Pulmonary artery endothelial cell (primary cell): Measurements from ENCODE around the gene ADCY9. TPM values are rescaled to one million over a fixed set of nuclear protein-coding genes. Genes with fewer than 3 reads are reported as not detected.
"Not testable (repeated sequence)": the region's sequence is repeated elsewhere in the genome, so short reads cannot be mapped to it uniquely, and the experiment has no call there.

Source experiments
- DNase-seq: peaks from one replicate; pipeline ENCODE4 v3.0.0-alpha.2; 2011; ENCODE audit warnings: low read depth, low spot score
- total RNA-seq: library from RNA; depleted of rRNA; stranded (reverse); fragments of >200 nt; gene quantifications from 2 replicates; pipeline ENCODE4 v1.2.3, GENCODE V29; 2014

Gene ADCY9
- total RNA-seq, 1 donor from 2014 or later = 6.3 TPM

DNA sequence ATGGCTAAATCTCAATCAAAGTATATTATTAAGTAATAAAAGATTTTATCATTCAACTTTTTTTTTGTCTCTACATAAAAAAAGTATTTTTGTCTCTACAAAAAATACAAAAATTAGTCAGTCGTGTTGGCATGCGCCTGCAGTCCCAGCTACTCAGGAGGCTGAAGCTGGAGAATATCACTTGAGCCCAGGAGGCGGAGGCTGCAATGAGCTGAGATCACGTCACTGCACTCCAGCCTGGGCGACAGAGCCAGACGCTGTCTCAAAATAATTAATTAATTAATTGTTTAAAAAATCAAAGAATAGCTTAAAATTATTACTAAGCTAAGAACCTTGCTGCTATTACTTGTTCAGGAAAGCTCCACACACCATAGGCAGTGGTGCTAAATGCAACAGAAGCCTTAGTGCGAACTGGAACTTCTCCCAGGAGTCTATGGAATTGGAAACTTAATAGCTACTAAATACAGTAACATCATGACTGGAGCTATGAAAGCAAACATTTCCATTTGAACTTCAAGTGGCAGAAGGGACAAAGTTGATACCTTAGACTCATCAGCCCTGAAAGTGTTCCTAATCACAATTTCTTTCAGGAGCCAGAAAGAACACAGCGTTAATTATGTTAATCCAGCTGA is 22.6 kb downstream of the ADCY9 start:
- DNase-seq = no peak

DNA sequence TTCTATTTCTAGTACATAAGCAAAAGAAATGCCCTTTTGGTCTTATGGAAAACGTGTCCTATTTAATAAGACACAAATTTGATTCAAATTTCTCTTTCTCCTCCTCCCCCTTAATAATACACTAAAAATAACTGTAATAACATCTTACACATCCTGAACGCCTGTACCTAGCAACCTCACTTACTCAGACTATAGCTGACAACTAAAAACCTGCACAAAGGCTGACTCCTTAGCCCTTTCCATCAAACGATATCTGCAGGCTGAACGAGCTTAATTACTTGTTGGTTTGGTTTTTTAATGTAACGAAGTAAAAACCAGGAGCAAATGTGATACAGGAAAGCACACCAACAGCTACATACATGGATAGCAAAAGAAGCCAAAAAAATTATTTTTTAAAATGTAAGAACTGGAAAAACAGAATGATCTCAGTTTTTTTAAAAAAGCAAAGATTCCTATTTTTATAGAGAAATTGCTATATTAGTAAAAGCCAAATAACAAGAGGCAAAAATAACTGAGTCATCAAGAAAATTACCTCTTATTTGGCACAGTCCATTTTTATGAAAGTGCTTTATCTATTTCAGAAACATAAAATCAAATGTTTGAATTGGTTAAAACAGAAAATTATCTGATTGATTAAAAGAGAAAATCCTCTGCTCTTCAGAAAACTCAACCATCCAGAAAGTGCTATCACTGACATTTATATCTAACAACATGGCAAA is 23.5 kb downstream of the ADCY9 start:
- DNase-seq = no peak

DNA sequence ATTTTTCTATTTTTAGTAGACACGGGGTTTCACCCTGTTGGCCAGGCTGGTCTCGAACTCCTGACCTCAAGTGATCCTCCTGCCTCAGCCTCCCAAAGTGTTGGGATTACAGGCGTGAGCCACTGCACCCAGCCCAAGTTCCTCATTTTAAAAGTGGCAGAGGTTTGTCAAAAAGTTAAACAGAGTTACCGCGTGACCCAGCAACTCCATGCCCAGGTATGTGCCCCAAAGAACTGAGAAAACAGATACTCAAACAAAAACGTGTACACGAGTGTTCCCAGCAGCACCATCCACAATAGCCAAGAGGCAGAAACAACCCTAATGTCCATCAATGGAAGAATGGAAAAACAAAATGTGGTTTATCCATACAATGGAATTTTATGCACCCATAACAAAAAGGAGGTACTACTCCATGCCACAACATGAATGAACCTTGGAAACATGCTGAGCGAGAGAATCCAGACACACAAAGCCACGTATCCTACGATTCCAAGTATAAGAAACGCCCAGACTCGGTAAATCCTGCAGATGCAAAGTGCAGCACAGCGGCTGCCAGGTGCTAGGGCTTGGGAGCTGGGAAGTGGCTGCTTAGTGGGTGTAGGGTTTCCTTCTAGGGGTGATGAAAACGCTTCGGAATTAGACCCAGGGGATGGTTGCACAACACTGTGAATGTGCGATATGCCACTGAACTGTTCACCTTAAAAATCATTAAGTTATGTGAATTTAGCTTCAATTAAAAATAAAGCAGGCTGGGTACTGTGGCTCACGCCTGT is 24.8 kb downstream of the ADCY9 start:
- DNase-seq = no peak

DNA sequence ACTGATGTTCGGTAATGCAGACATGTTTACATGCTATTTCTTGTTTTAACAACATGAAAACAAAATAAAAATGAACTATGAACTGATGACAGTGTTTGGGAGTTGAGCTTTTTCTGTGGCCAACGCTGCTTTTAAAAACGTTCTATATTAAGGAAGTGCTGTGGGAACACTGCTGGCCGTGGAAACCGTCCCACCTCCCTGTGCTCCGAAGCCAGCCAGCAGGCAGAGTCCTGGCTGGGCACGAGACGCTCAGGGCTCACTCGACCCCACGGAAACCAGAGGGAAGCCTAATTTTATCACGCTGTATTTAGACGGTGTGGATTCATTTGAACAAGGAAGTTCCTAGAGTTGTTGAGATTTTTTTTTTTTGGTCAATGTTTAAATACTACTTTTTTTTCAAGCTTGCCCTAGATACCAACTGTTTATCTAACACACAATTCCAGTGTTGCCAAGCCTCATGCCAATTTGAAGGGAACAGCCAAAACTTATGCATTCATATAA is 25.8 kb downstream of the ADCY9 start:
- DNase-seq = no peak

DNA sequence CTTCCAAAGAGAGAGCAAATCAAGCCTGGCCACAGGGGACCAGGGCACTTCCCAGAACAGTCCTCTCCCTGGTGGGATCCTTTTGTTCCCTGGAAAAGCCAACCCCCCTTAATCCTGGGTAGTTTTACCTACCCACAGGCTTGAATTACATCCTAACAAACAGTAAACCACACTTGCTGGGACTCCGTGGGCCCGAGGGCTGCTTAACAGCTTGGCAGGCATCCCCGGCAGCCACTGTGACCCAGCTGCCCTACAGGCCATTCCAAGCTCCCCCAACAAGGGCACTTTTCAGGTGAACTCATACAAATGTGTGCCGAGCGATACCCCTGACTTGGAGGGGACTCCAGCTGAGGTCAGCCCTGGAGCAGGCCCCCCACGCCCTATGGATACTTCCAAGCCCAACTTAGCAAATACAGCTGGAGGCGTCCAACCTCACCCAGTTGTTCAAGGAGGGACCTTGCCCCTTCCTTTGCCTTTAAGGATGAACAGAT is 26.4 kb downstream of the ADCY9 start:
- no peak for DNase-seq

DNA sequence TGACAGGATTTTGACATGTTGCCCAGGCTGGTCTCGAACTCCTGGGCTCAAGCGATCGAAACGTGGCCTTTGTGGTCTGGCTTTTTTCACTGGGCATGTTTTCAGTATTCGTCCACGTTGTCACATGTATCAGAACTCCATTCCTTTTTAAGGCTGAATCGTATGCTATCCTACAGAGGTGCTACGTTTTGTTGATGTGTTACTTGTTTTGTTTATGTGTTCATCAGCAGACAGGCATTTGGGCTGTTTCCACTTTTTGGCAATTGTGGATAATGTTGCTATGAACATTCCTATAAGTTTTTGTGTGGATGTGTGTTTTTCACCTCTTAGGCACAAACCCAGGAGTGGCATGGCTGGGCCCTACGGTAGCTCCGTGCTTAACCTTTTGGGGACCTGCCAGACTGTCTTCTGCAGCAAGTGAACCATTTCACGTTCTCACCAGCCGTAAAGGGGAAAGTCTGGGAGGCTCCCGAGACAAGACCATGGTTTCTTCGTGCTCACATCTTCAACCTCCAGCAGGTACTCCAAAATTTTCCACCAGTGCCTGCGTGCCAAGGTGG is 26.9 kb downstream of the ADCY9 start:
- no peak for DNase-seq

DNA sequence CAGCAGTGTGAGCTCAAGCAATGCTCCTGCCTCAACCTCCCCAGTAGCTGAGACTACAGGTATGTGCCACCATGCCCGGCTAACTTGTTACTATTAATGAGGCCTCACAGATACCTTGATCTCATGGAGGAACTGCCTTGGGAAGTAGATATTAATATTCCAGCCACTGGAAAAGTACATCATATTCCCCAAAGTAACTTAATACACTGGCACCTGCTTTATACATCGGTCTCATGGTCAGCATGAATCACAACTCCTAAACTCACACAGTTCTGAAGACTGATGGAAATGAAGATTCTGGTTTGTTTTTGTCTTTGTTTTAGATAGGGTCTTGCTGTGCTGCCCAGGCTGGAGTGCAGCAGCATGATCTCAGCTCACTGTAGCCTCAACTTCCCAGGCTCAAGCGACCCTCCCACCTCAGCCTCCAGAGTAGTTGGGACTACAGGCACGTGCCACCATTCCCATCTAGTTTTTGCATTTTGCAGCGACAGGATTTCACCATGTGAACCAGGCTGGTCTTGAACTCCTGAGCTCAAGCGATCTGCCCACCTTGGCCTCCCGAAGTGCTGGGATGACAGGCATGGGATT is 28.2 kb downstream of the ADCY9 start:
- no peak for DNase-seq

DNA sequence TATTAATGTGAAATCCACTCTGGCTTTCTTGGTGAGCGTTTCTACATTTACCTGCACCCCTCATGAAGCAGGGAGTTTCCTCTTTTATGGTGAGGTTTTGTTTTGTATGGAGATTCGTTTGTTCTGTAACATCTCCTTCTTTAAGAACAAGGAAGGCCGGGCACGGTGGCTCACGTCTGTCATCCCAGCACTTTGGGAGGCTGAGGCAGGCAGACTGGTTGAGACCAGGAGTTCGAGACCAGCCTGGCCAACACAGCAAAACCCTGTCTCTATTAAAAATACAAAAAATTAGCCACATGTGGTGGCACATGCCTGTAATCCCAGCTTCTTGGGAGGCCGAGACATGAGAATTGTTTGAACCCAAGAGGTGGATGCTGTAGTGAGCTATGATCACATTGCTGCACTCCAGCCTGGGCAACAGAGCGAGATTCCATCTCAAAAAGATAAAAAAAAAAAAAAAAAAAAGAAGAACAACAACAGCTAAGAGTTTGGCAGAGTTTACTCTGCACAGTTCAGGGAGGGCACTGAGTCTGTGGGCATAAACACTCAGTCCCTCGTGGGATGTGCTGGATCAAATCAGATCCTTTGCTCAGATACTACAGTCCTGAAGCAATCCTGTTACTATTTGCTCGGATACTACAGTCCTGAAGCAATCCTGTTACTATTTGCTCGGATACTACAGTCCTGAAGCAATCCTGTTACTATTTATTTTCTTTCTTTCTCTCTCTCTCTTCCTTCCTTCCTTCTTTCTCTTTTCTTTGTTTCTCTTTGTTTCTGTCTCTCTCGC is 28.9 kb downstream of the ADCY9 start:
- DNase-seq = no peak

DNA sequence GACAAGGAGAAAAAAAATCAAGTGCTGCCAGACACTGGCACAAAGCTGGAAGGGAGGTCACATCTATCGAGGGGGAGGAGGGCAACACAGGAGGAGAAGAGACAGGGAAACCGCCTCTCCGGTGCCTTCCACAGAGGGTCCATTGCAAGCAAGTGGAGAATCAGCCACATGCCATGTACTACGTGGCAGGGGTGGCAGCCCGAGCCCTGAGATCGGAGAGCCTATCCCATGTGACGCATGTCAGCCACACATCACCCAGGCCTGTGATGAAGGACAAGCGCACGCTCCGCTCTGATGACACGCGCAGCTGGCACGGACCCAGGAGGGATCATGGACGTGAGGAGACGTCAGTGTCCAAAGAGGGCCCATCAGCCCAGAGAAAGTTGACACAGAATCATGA is 30.1 kb downstream of the ADCY9 start:
- DNase-seq = no peak

DNA sequence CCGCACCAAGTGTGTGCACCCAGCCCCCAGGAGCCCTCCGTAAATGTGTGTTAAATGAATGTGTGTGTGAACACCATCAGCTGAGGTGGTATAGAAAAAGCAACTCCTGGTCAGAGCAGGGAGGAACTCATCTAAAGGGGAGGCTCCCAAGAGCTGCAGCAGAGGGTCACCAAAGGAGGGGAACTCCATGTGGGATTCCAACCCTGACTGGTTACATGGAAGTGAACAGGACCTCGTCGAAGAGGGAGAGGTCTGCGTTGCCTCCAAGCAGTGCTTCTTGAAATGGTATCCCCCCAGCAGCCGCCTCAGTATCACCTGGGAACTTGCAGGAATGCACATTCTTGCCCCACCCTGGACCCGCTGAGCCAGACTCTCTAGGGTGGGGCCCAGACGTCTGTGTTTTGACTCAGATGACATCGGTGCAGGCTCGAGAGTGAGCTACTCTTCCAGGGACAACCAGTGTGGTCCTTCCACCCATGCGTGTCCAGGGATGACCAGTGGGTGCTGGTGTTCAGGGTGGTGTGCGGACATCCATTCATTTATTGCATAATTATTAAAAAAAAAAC is 30.8 kb downstream of the ADCY9 start:
- no peak for DNase-seq

DNA sequence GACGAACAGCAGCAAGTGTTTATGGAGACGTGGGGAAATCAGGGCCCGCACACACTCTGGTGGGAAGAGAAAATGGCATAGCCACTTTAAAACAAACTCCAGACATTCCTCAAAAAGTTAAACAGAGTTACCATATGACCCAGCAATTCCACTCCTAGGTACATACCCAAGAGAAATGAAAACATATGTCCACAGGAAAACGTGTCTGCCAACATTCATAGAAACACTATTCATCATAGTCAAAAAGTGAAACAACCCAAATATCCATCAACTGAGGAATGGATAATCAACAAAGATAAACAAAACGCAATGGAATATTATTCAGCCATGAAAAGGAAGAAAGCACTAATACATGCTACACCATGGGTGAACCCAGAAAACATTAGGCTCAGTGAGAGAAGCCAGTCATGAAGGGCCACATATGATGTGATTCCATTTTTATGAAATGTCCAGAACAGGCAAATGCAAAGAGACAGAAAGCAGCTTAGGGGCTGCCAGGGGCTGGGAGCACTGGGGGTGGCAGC is 32.8 kb downstream of the ADCY9 start:
- DNase-seq = no peak

DNA sequence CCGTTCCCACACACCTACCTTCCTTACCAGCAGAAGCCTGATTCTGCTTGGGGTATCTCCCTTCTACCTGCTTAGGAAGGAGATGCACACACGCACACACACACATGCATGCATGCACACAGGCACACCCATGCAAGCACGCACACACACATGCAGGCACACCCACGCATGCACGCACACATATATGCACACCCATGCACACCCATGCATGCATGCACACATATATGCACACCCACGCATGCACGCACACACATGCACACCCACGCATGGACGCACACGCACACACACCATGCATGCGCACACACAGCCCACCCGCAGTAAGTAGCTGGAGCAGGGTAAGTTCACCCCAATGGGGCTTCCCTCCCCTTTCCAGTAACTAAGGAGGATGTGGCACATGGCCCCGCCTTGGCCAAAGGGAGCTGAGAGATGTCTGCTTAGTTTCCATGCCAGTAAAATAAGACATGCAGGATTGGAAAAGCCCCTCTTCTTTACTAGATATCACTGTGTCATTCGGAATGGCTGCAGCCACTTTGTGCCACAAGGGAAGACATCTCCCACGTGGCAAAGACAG is 33.7 kb downstream of the ADCY9 start:
- no peak for DNase-seq

DNA sequence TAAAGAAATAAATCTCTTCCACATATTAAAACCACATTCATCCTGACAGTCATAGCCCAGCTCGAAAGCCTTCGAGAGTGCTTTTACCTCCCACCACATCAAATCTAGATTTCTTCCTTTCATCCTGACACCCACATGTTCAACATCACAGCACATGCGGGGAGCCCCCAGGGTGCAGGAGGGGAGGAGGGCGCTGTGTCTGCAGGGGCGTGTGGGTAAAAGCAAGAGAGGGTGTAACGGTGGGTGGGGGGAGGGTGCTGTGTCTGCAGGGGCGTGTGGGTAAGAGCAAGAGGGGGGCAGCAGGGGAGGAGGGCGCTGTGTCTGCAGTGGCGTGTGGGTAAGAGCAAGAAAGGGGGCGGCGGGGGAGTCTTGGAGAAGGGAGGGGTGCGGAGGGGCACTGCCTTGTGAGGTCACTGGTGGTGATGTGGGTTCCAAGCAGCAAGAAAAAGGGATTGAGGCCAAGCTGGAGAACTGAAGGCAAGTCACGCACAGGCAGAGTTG is 34.7 kb downstream of the ADCY9 start:
- no peak for DNase-seq

DNA sequence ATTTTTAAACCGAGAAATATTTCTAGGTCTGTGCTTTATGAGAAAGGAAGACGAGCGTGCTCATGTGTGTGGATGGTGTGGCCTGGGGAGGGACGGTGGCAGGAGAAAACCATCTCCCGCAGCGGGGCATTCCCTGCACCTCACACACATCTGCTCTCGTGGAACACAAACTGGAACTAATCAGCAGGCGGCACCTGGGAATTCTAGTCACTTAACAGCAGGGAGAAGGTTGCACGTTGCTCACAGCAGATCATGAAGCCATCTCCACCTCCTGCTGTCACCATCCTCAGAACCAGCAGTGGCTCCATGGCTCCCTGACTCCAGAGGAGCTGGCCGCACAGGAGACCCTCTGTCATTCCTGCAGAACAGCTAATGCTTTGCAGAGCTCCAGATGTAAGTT is 35.2 kb downstream of the ADCY9 start:
- DNase-seq = no peak

DNA sequence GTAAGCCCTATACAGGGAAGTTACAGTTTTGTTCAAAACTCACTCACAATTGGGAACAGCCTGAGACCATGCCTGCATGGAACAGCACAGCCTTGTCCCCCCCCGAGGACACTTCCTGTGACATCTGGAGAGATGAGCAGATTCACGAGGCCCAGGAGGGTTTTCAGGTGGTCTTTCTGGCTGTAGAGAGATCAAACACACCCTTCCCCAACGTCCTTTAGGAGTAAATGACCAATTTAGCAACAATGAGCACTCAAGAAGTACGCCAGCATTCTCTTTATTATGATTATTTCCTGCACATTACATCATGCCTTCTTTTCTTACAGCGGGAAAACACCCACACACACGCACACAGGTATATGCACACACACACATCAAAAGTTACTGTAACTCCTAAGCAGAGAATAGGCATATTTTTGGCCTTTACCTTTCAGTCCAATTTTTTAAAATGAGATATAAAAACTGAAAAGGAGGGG is 39.0 kb downstream of the ADCY9 start:
- DNase-seq = no peak

DNA sequence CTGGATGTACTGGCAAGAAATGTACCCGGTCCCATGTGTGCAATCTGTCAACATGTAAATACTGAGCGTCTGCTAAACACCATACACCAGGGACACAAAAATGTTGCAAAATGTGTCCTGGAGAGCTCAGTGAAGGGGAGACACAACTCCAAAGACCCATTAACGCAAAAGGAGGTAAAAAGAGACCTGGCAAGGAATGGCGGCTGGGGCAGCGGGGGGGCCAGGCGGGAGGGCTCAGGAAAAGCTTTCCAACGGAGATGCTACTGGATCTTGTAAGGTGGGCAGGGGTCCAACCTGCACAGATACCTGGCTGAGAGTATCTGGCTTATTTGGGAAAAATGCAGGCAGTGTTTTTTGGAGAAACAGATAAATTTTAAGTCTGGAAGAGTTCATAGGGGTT is 40.7 kb downstream of the ADCY9 start:
- no peak for DNase-seq

DNA sequence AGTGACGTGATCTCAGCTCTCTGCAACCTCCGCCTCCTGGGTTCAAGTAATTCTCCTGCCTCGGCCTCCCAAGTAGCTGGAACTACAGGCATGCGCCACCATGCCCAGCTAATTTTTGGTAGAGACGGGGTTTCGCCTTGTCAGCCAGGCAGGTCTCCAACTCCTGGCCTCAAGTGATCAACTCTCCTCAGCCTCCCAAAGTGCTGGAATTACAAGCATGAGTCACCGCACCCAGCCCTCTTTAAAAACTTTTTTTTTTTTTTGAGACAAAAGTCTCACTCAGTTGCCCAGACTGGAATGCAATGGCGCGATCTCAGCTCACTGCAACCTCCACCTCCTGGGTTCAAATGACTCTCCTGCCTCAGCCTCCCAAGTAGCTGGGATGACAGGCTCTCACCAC is 43.1 kb downstream of the ADCY9 start:
- not testable (repeated sequence) for DNase-seq

DNA sequence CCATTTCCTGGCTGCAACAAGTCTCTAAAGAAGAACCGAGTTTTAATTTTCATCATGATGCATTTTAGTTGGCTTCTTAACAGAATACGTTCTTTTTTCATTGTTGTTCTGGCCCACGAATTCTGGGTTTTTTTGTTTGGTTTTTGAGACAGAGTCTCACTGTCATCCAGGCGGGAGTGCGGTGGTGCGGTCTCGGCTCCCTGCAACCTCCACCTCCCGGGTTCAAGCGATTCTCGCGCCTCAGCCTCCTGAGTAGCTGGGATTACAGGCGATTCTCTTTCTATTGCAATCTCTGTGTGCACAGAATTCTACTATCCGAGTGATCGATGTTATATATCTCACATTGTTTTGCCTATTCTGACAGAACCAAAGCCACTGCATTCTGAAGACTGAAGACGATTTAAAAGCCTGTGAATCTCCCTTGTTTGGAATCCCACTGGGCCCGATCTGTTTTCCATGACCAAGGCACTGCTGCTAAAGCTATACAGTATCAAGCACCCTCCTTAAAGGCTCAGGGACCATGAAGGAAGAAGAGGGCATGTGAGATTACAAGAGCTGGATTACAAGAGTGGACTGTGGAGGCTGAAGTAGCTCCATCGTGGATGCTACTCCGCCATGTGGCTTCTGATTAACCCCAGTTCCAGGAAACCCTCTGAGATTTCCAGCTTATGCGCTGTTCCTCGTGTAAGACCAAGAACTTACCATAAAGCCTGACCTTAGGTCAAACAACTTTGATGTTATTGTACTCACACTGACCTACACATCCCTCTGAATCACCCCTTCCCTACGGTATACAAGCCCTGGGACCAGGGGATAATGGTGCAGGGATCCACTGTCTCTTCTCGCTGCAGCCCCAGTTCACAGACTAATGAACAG is 44.3 kb downstream of the ADCY9 start:
- no peak for DNase-seq
